GM12892 (cell line): ENCODE data around the gene KIF14.

Experiments used
- POLR2A ChIP-seq: IDR thresholded peaks from 2 replicates; pipeline ENCODE4 v1.6.1; 2011; ENCODE audit warnings: low read depth, low read length, control low read depth
- POLR2AphosphoS5 ChIP-seq: IDR thresholded peaks from 2 replicates; pipeline ENCODE4 v1.6.1; 2011; ENCODE audit warnings: low read depth, low read length, control low read depth
- TAF1 ChIP-seq: IDR thresholded peaks from 2 replicates; pipeline ENCODE4 v1.6.1; 2011; ENCODE audit warnings: low read depth, mild to moderate bottlenecking, control low read depth, low read length, borderline replicate concordance

- TF ChIP-seq POLR2A (no peak), TAF1 (no peak), POLR2AphosphoS5 (no peak)
Observed at GRCh38 chr1:200530623-200531261, 89.8 kb downstream of the KIF14 start.
